PC-3 (cell line): ENCODE results near the gene TP53RK. TPM values are rescaled to one million over a fixed set of nuclear protein-coding genes. Genes with fewer than 3 reads are reported as not detected.

Source experiments
- ATAC-seq: fragments of 200-7000 bp; cut with Tn5 transposase; 2 replicates; pipeline ENCODE4 v1.9.1; 2020; ENCODE audit warnings: mild to moderate bottlenecking, moderate library complexity
- BruUV-seq: library from RNA; stranded (reverse); fragments of 400-500 nt; replicated peaks from 2 replicates; lab custom pipeline; 2021; lab: Mats Ljungman, UMichigan
- CTCF ChIA-PET: fragments of 300-600 bp; sonication (Branson Sonifier 250); formaldehyde crosslinking; loops from one replicate; lab custom pipeline; 2022; ENCODE audit warnings: antibody characterized with exemption; lab: Charles Lee
- POLR2A ChIA-PET: fragments of 300-600 bp; sonication (Branson Sonifier 250); formaldehyde crosslinking; loops from one replicate; lab custom pipeline; 2022; ENCODE audit warnings: antibody characterized with exemption; ENCODE audit not compliant: unreplicated experiment; lab: Charles Lee
- DNase-seq: peaks from one replicate; pipeline ENCODE4 v3.0.0-alpha.2; 2015
- H2AFZ ChIP-seq: fragments of 300-600 bp; sonication (generic); 2 replicates; pipeline ENCODE4 v1.6.0; 2016; ENCODE audit warnings: antibody characterized with exemption, low read length
- H3F3A ChIP-seq: fragments of 300-600 bp; sonication (generic); one replicate; pipeline ENCODE4 v1.6.0; 2017; ENCODE audit warnings: antibody characterized with exemption, low read length, control low read depth, mild to moderate bottlenecking; ENCODE audit not compliant: unreplicated experiment
- H3K27ac ChIP-seq: fragments of 300-600 bp; sonication (generic); 2 replicates; pipeline ENCODE4 v1.5.1; 2016; ENCODE audit warnings: mild to moderate bottlenecking, low read length
- H3K27me3 ChIP-seq: fragments of 300-600 bp; sonication (generic); 2 replicates; pipeline ENCODE4 v1.6.1; 2016; ENCODE audit warnings: low read length, mixed read lengths
- H3K36me3 ChIP-seq: fragments of 300-600 bp; sonication (generic); 2 replicates; pipeline ENCODE4 v1.6.1; 2016; ENCODE audit warnings: low read depth, mixed run types, low read length, mixed read lengths
- H3K4me1 ChIP-seq: fragments of 300-600 bp; sonication (generic); 2 replicates; pipeline ENCODE4 v1.5.1; 2016; ENCODE audit warnings: low read length; ENCODE audit not compliant: insufficient read depth
- H3K4me2 ChIP-seq: fragments of 300-600 bp; sonication (generic); 2 replicates; pipeline ENCODE4 v1.6.0; 2016; ENCODE audit warnings: low read length
- H3K4me3 ChIP-seq: fragments of 300-600 bp; sonication (generic); 2 replicates; pipeline ENCODE4 v1.5.1; 2016; ENCODE audit warnings: mild to moderate bottlenecking, low read length, mixed read lengths
- H3K79me2 ChIP-seq: fragments of 300-600 bp; sonication (generic); 2 replicates; pipeline ENCODE4 v1.6.1; 2017; ENCODE audit warnings: low read length, mixed read lengths
- H3K9ac ChIP-seq: fragments of 300-600 bp; sonication (generic); 2 replicates; pipeline ENCODE4 v1.6.0; 2016; ENCODE audit warnings: mild to moderate bottlenecking, low read length
- H3K9me2 ChIP-seq: fragments of 300-600 bp; sonication (generic); replicated peaks from 2 replicates; pipeline ENCODE4 v1.6.1; 2016; ENCODE audit warnings: mixed run types, low read length, mixed read lengths
- H3K9me3 ChIP-seq: fragments of 300-600 bp; sonication (generic); 2 replicates; pipeline ENCODE4 v1.6.1; 2016; ENCODE audit warnings: low read length, mixed read lengths
- H4K20me1 ChIP-seq: fragments of 300-600 bp; sonication (generic); 2 replicates; pipeline ENCODE4 v1.6.1; 2016; ENCODE audit warnings: low read length, mixed read lengths
- EZH2 ChIP-seq: fragments of 300-600 bp; sonication (generic); IDR thresholded peaks from one replicate; pipeline ENCODE4 v1.6.1; 2017; ENCODE audit warnings: antibody characterized with exemption, mild to moderate bottlenecking, low read length; ENCODE audit not compliant: unreplicated experiment
- EZH2phosphoT487 ChIP-seq: fragments of 300-600 bp; sonication (generic); IDR thresholded peaks from 2 replicates; pipeline ENCODE4 v1.6.1; 2018; ENCODE audit warnings: mild to moderate bottlenecking, antibody characterized with exemption, low read length, borderline replicate concordance
- intact Hi-C: fragments of 100-400 bp; cut with micrococcal nuclease; formaldehyde crosslinking; loops from 2 replicates; pipeline ENCODE4 v1.9.0; 2023
- total RNA-seq: library from RNA; depleted of rRNA; stranded (reverse); fragments of >200 nt; gene quantifications from 2 replicates; pipeline ENCODE4 v1.2.3, GENCODE V29; 2014
- TF ChIP-seq, protein P1 (sequence below): fragments of 300-600 bp; sonication (generic); conservative IDR thresholded peaks from 2 replicates; pipeline ENCODE4 v1.5.1; 2017; ENCODE audit warnings: antibody characterized with exemption, low read depth, mild to moderate bottlenecking, low read length

Gene TP53RK
- total RNA-seq, 1 experiment from 2014 or later, result 41.4 TPM

DNA sequence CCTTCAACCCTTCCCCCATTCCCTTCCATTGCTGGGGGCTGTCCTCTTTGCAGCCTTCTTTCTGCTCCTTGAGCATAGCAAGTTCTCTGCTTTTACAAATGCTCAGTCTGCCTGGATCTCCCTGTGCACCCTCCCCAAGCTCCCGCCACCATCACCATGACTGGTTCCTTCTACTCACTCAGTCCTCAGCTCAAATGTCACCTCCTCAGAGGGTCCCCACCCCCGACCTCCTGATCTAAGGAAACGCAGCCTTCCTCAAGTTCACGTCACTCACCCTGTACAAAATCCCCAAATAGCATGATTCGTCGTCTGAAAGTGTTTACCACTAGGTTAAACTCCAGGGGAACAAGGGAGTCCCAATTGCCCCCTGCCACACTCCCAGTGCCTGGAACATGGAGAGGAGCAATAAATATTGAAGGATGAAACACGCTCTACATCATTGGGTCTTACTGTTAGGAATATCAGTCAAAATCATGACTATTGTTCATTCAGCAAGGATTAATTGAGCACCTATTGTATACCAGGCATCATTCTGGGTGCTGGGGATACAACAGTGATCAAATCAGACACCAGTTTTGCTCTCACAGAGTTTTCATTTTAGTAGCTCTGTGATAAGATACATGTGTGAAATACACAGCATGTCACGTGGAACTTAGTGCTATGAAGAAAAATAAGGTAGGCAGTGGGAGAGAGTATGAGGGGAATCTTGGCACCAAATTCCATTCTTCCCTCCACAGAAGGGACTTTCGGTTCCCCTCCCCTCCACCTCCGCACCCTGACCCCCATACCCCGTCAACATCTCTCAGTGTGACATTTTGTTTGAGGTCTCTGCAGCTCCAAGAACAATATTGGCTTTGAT is 15.6 kb downstream of the TP53RK start:
- TF ChIP-seq EZH2phosphoT487, result no peak
- TF ChIP-seq EZH2, result no peak
- TF ChIP-seq, protein P1, sequence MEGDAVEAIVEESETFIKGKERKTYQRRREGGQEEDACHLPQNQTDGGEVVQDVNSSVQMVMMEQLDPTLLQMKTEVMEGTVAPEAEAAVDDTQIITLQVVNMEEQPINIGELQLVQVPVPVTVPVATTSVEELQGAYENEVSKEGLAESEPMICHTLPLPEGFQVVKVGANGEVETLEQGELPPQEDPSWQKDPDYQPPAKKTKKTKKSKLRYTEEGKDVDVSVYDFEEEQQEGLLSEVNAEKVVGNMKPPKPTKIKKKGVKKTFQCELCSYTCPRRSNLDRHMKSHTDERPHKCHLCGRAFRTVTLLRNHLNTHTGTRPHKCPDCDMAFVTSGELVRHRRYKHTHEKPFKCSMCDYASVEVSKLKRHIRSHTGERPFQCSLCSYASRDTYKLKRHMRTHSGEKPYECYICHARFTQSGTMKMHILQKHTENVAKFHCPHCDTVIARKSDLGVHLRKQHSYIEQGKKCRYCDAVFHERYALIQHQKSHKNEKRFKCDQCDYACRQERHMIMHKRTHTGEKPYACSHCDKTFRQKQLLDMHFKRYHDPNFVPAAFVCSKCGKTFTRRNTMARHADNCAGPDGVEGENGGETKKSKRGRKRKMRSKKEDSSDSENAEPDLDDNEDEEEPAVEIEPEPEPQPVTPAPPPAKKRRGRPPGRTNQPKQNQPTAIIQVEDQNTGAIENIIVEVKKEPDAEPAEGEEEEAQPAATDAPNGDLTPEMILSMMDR, result no peak
- ATAC-seq (no peak), DNase-seq (no peak)
- Histone ChIP-seq H3K79me2 (no peaks in the 10 kb centered on the region), H3K27ac (no peak overlapping the region), H4K20me1 (no peaks in the 10 kb centered on the region), H3K9me2 (no peaks in the 10 kb centered on the region), H2AFZ (no peak overlapping the region), H3K4me1 (no peaks in the 10 kb centered on the region), H3K4me3 (no peak overlapping the region), H3K27me3 (no peaks in the 10 kb centered on the region), H3K4me2 (no peak overlapping the region), H3K36me3 (no peaks in the 10 kb centered on the region), H3F3A (no peaks in the 10 kb centered on the region), H3K9me3 (peaks cover 12% of the 10 kb centered on the region), H3K9ac (no peak overlapping the region)
- intact Hi-C loops, result no loop called here
- ChIA-PET CTCF (no interaction called here), POLR2A (no interaction called here)
- no TSS peak for BruUV-seq

DNA sequence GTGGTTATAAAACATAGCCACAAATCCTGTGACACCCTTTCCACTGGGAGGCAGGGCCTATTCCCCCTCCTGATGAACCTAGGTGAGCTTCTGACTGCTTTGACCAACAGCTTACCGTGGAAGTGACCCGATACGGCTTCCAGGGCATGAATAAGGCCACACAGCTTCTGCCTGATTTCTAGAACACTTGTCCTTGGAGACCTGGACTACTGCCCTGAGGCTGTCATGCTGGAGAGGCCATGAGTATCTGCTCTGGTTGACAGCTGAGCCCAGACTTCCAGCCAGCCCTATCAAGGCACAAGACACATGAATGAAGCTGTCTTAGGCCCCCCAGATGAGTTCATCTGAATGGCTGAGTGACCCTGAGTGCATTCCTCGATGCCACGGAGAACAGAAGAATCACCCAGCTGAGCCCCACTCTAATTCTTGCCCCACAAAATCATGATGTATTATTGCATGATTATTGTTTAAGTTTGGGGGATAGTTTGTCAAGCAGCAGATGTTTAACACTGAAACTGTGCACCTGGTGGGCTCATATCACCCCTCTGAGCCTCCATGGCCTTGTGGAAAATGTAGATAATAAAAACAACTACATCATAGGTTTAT is 16.6 kb downstream of the TP53RK start:
- DNase-seq (no peak), ATAC-seq (no peak)
- H3K9ac ChIP-seq, result no peak overlapping the region
- no peaks in the 10 kb centered on the region for H3K9me2 ChIP-seq
- no peak overlapping the region for H2AFZ ChIP-seq
- H3K9me3 ChIP-seq, result peaks cover 12% of the 10 kb centered on the region
- no peaks in the 10 kb centered on the region for H3K4me1 ChIP-seq
- H3K4me3 ChIP-seq, result no peak overlapping the region
- intact Hi-C loops, result no loop called here
- H3K27ac ChIP-seq, result no peak overlapping the region
- H3F3A ChIP-seq, result no peaks in the 10 kb centered on the region
- no peak overlapping the region for H3K4me2 ChIP-seq
- ChIA-PET POLR2A (no interaction called here), CTCF (no interaction called here)
- BruUV-seq, result no TSS peak
- H4K20me1 ChIP-seq, result no peaks in the 10 kb centered on the region
- H3K36me3 ChIP-seq, result no peaks in the 10 kb centered on the region
- TF ChIP-seq EZH2 (no peak), EZH2phosphoT487 (no peak)
- TF ChIP-seq, protein P1, result no peak
- no peaks in the 10 kb centered on the region for H3K27me3 ChIP-seq
- H3K79me2 ChIP-seq, result no peaks in the 10 kb centered on the region
